ENCODE results near the gene MUC4. TPM values are rescaled to one million over a fixed set of nuclear protein-coding genes. Genes with fewer than 3 reads are reported as not detected.

MUC4 gene
- total and polyA plus RNA-seq, 10 of the 15 experiments (the other 5 are each of a cell fraction or from before 2014, with no cell fraction given), result 0.02 to 0.46 (median 0.27) TPM; not detected in 4

- ChIA-PET POLR2A (no interaction called here), CTCF (no interaction called here), SMC1A (ENCODE audit: uncharacterized antibody, unreplicated experiment) (interaction anchor here (0.8 kb wide), 1 partner anchor 9 kb away, joined by 3 read pairs; no protein-coding TSS in a partner anchor), RAD21 (ENCODE audit: unreplicated experiment) (no interaction called here)
- FAIRE-seq, result no peak
- in situ Hi-C loops (cut with MboI), result no loop called here
- H3K27ac ChIP-seq (ENCODE audit: control insufficient read depth, insufficient read depth), result no peak overlapping the region
- no peaks in the 10 kb centered on the region for H3K36me3 ChIP-seq (ENCODE audit: control insufficient read depth in 2 of 2, insufficient read depth in 2 of 2, low read length in 1 of 2)
- no peak overlapping the region for H3K4me3 ChIP-seq
- TF ChIP-seq NR2F1 (conservative IDR thresholded peaks at IDR 0.05) (no peak), CEBPB (IDR thresholded peaks at IDR 0.05; ENCODE audit: borderline replicate concordance in 1 of 2, low read depth in 2 of 2, low read length in 2 of 2) (no peak), RFX5 (IDR thresholded peaks at IDR 0.05; ENCODE audit: low read depth, low read length) (no peak), SMAD1 (IDR thresholded peaks at IDR 0.05; ENCODE audit: low read depth, partially characterized antibody) (no peak), BCLAF1 (IDR thresholded peaks at IDR 0.05) (no peak), BHLHE40 (IDR thresholded peaks at IDR 0.05; ENCODE audit: borderline replicate concordance in 1 of 2, low read depth in 2 of 2, low read length in 1 of 2) (no peak), CUX1 (IDR thresholded peaks at IDR 0.05; ENCODE audit: insufficient replicate concordance, low read depth, low read length) (no peak), USF2 (IDR thresholded peaks at IDR 0.05; ENCODE audit: borderline replicate concordance, low read depth, low read length) (no peak), TBL1XR1 (IDR thresholded peaks at IDR 0.05; ENCODE audit: low read depth, low read length) (no peak)
- intact Hi-C loops (cut with micrococcal nuclease; ENCODE audit: unreplicated experiment), result no loop called here
- H4K20me1 ChIP-seq (ENCODE audit: control insufficient read depth, insufficient read depth), result no peaks in the 10 kb centered on the region
- no peaks in the 10 kb centered on the region for H3K27me3 ChIP-seq (replicated peaks in 1 of 2; ENCODE audit: control insufficient read depth in 2 of 2, insufficient read depth in 2 of 2, low read length in 1 of 2)
- no peaks in the 10 kb centered on the region for H3K9me3 ChIP-seq (replicated peaks; ENCODE audit: control insufficient read depth, insufficient read depth, low read length)
- no peak for DNase-seq (ENCODE audit: low read depth, low spot score)
- no peaks in the 10 kb centered on the region for H3K79me2 ChIP-seq (ENCODE audit: control insufficient read depth, insufficient read depth, low read length)
- no peak for ATAC-seq
- 34% methylated on average over 12 of the region's 12 CpGs for WGBS (ENCODE audit: insufficient coverage, insufficient replicate concordance, low lambda C conversion rate, missing lambda C conversion rate)
- H3K4me1 ChIP-seq (ENCODE audit: control insufficient read depth, insufficient read depth, low read length), result no peaks in the 10 kb centered on the region
- no peak overlapping the region for H2AFZ ChIP-seq (ENCODE audit: control insufficient read depth, low read depth, low read length)
- BruUV-seq (replicated peaks), result no TSS peak
- H3K9ac ChIP-seq (ENCODE audit: control insufficient read depth, insufficient read depth, low read length), result no peak overlapping the region
- no peak overlapping the region for H3K4me2 ChIP-seq (ENCODE audit: control insufficient read depth, insufficient read depth)
These were observed 74.8 kb downstream of the MUC4 start for GRCh38 chr3:195736866-195737490.

Measured in GM12878 (cell line).